ENCODE results near the gene CCL15. TPM values are rescaled to one million over a fixed set of nuclear protein-coding genes. Genes with fewer than 3 reads are reported as not detected.

The CCL15 gene
- total and polyA plus RNA-seq, 11 donors, result not detected

DNA sequence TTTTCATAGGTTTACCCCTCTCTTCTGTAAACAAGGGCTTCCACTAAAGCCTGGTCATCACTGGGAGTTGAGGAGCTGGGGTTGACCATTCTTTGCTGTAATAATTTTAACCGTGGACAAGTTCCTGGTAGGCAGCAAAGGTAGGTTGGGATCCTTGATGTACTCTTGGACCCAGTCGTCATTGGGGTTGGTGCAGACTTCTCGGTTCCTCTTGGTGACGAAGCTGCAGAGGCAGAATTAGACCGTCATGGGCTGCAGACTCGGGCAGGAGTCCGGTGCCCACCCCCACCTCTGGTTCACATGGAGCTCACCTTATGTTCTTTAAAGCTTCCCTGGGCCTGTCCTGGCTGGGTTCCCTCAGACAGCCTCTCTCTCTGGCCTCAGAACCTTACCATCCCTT lies 23.8 kb downstream of the CCL15 start:
- WGBS, 4 donors, result 94 to 98% (median 96%) methylated on average over 7 of the region's 7 CpGs
- Histone ChIP-seq H3K9me3 (no peaks in the 10 kb centered on the region), H3K27me3 (no peaks in the 10 kb centered on the region), H3K4me3 (no peak overlapping the region), H3K4me1 (peaks cover 0 to 16% (median 7%) of the 10 kb centered on the region in 12 donors), H3K36me3 (no peaks in the 10 kb centered on the region), H3K27ac (no peak overlapping the region)
- TF ChIP-seq POLR2A (IDR thresholded peaks at IDR 0.05), result no peak
- TF ChIP-seq, protein P1, sequence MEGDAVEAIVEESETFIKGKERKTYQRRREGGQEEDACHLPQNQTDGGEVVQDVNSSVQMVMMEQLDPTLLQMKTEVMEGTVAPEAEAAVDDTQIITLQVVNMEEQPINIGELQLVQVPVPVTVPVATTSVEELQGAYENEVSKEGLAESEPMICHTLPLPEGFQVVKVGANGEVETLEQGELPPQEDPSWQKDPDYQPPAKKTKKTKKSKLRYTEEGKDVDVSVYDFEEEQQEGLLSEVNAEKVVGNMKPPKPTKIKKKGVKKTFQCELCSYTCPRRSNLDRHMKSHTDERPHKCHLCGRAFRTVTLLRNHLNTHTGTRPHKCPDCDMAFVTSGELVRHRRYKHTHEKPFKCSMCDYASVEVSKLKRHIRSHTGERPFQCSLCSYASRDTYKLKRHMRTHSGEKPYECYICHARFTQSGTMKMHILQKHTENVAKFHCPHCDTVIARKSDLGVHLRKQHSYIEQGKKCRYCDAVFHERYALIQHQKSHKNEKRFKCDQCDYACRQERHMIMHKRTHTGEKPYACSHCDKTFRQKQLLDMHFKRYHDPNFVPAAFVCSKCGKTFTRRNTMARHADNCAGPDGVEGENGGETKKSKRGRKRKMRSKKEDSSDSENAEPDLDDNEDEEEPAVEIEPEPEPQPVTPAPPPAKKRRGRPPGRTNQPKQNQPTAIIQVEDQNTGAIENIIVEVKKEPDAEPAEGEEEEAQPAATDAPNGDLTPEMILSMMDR (IDR thresholded peaks at IDR 0.05), result no peak
- ATAC-seq, result no peak
- no peak for DNase-seq
- intact Hi-C loops (cut with DNase I), result loop anchor here in 3 of 10 donors (5.0 to 10.0 kb wide), 3 partner anchors 167 to 507 kb away; partner anchors contain the start of gene ZNHIT3 (in 1 of the 3)

DNA sequence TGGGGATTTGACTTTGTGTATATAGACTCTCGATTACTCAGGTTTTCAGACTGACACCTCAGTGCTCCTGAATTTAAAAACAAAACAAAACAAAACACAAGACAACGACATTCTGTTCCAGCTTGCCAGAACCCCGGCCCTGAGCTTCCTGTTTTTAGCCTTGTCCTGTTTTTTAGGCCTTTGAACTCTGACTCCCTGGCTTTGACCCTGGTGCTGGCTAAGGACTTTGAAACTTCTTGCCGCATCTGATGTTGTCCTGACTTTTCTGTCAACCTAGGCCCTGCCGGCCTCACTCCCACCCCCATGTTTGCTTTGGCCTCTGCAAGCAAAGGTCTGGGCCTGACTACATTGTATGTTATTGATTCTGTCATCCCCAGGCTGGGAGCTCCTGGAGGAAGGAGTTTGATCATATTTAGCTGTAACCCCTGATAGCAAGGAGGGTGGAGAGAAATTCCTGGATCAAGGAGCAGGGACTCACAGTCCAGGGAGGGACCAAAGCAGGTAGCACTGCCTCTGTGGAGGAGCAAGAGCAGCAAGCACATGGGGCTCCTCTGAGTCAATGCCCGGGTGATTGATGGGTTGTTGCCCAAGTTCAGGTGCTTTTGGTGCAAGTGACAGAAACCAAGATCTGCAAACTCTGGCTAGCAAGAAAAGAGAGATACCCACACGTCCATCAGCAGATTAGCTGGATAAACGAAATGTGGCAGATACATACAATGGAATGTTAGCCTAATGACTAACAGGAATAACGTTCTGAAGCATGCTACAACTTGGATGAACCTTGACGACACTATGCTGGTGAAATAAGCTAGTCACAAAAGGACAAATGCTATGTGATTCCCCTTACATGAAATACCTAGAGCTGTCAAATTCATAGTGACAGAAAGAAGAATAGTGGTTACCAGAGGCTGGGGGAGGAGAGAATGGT lies 27.8 kb downstream of the CCL15 start:
- peak in 3 of 4 donors; percentile 12 to 47 (median 30) for ATAC-seq
- H3K36me3 ChIP-seq, result no peaks in the 10 kb centered on the region

DNA sequence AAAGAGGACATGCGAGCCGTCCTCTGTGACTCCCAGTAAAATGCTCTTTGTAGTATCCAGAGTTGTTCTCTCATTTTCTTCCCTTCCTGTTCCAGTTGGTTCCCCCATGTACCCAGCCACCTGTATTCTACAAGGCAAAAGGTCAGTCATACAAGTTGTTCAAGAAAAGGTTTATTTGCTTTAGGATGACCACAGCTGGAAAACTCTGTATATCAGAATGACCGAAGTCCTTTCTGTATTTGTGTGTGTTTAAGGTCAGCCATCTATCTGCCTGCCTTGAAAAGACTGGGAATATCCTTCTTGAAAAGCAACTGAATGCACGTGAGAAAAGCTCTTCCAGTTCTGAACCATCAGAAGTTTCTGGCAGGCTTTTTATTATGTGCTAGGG lies 28.4 kb downstream of the CCL15 start:
- peak overlapping the region in 5 of 12 donors; percentile 15 to 31 (median 25) for H3K27ac ChIP-seq
- no peaks in the 10 kb centered on the region for H3K9me3 ChIP-seq
- H3K27me3 ChIP-seq, result no peaks in the 10 kb centered on the region
- H3K4me1 ChIP-seq, result peaks cover 0 to 25% (median 11%) of the 10 kb centered on the region in 12 donors
- H3K4me3 ChIP-seq, result no peak overlapping the region
- intact Hi-C loops (cut with DNase I), result loop anchor here in 7 of 10 donors (2.0 to 10.0 kb wide), 6 partner anchors 99 to 512 kb away; partner anchors contain the start of gene ZNHIT3 (in 1 of the 7)
- TF ChIP-seq POLR2A (IDR thresholded peaks at IDR 0.05), result no peak
- TF ChIP-seq, protein P1 (IDR thresholded peaks at IDR 0.05), result no peak
- DNase-seq, result no peak
- WGBS, 4 donors, result 70 to 83% (median 78%) methylated on average over 4 of the region's 4 CpGs
- no peak for ATAC-seq
- no peaks in the 10 kb centered on the region for H3K36me3 ChIP-seq

More for the DNA sequence above, 27.8 kb downstream of the CCL15 start:
- H3K9me3 ChIP-seq, result no peaks in the 10 kb centered on the region
- no peaks in the 10 kb centered on the region for H3K27me3 ChIP-seq
- H3K4me3 ChIP-seq, result no peak overlapping the region
- intact Hi-C loops (cut with DNase I), result loop anchor here in 7 of 10 donors (2.0 to 10.0 kb wide), 6 partner anchors 99 to 511 kb away; partner anchors contain the start of gene ZNHIT3 (in 1 of the 7)
- TF ChIP-seq, protein P1 (IDR thresholded peaks at IDR 0.05), result no peak
- no peak for TF ChIP-seq POLR2A (IDR thresholded peaks at IDR 0.05)
- WGBS, 4 donors, result 58 to 65% (median 63%) methylated on average over 10 of the region's 10 CpGs
- peak in 3 of 5 donors; percentile 10 to 48 (median 29) for DNase-seq
- peak overlapping the region in 4 of 12 donors; percentile 15 to 26 (median 24) for H3K27ac ChIP-seq
- peaks cover 0 to 25% (median 11%) of the 10 kb centered on the region in 12 donors for H3K4me1 ChIP-seq

DNA sequence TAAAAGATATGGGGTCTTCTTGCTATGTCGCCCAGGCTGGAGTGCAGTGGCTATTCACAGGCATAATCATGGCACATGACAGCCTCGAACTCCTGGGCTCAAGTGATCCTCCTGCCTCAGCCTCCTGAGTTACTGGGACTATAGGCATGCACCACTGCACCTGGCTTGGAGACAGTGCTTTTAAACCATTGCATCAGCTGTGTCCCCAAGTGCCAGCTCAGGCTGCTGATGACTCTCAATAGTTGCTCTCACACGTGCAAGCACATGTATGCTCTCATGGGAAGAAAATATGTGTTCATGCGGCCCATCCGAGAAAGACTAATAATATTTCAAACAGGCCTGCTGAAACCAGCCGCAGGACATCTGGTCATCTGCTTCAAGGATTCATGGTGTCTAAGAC lies 28.8 kb downstream of the CCL15 start:
- Histone ChIP-seq H3K27ac (peak overlapping the region in 1 of 12 donors; percentile 31), H3K4me1 (peaks cover 0 to 25% (median 11%) of the 10 kb centered on the region in 12 donors), H3K27me3 (no peaks in the 10 kb centered on the region), H3K9me3 (no peaks in the 10 kb centered on the region), H3K4me3 (no peak overlapping the region), H3K36me3 (no peaks in the 10 kb centered on the region)
- ATAC-seq (no peak), DNase-seq (no peak)
- WGBS, 4 donors, result 78 to 95% (median 82%) methylated on average over 6 of the region's 6 CpGs
- intact Hi-C loops (cut with DNase I), result loop anchor here in 7 of 10 donors (2.0 to 10.0 kb wide), 6 partner anchors 100 to 512 kb away; partner anchors contain the start of gene ZNHIT3 (in 1 of the 7)
- TF ChIP-seq, protein P1 (IDR thresholded peaks at IDR 0.05), result no peak
- TF ChIP-seq POLR2A (IDR thresholded peaks at IDR 0.05), result no peak

All from heart left ventricle (tissue), 16 donors.